ENCODE data around the gene IRF5. TPM values are rescaled to one million over a fixed set of nuclear protein-coding genes. Genes with fewer than 3 reads are reported as not detected.

IRF5 gene
- total RNA-seq, 1 experiment from 2014 or later, result 0.66 TPM

Other genes with a start within 250 kb of the IRF5 start
- gene CALU, start 198.6 kb upstream of the IRF5 start, total RNA-seq (2021), result 150 to 163 TPM (median 159 TPM) in 3 replicates
- not detected in 3 replicates for gene OPN1SW, start 162.1 kb upstream of the IRF5 start, total RNA-seq (2021)
- 47.4 to 51.0 TPM (median 49.5 TPM) in 3 replicates for gene CCDC136, start 146.0 kb upstream of the IRF5 start, total RNA-seq (2021)
- gene FLNC, start 107.5 kb upstream of the IRF5 start, total RNA-seq (2021), result 6.3 to 8.0 TPM (median 6.8 TPM) in 3 replicates
- 117 to 121 TPM (median 120 TPM) in 3 replicates for gene ATP6V1F, start 75.1 kb upstream of the IRF5 start, total RNA-seq (2021)
- gene KCP, start 27.2 kb upstream of the IRF5 start, total RNA-seq (2021), result 2.5 to 2.9 TPM (median 2.7 TPM) in 3 replicates
- gene TNPO3, start 117.2 kb downstream of the IRF5 start, total RNA-seq (2021), result 87.0 to 91.7 TPM (median 89.1 TPM) in 3 replicates
- gene TSPAN33, start 206.8 kb downstream of the IRF5 start, total RNA-seq (2021), result 30.0 to 42.9 TPM (median 39.8 TPM) in 3 replicates